ENCODE results near the gene DHFR. TPM values are rescaled to one million over a fixed set of nuclear protein-coding genes. Genes with fewer than 3 reads are reported as not detected.

Gene DHFR
- total RNA-seq, 1 donor from 2014 or later: 14.4 TPM

GRCh38 chr5:80579050-80579449 is 75.7 kb downstream of the DHFR start:
- no peak for FAIRE-seq
- Histone ChIP-seq H2AFZ (ENCODE audit: low read depth, low read length) (no peak overlapping the region), H3K27ac (ENCODE audit: low read depth, low read length) (no peak overlapping the region)

DNA sequence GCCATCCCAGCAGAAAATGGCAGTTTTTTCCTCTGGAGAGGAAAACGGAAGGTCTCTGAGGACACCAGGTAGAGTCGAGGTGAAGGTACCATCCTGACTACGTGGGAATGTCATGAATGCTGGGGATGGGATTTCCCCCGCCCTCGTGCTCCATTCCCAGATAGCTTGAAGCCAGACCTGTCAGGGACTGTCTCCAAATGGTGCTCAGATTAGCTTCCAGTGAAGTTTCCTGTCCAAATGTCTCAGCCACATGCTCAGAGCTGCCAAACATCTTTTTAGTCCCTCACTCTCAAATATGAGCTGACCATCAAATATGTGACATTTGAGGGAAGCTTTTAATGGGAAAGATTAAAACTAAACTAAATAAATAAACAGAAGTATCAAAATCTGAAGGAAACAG is 77.1 kb downstream of the DHFR start:
- H3K4me1 Mint-ChIP-seq (ENCODE audit: low read depth, unreplicated experiment): no peaks in the 10 kb centered on the region
- DNase-seq (ENCODE audit: low read depth) (no peak), FAIRE-seq (no peak)
- no peaks in the 10 kb centered on the region for H3K9me3 ChIP-seq (ENCODE audit: insufficient read depth, low read depth, low read length)
- peaks cover 7% of the 10 kb centered on the region for H3K27me3 ChIP-seq (ENCODE audit: insufficient read depth, low read length)
- H3K9me3 Mint-ChIP-seq (ENCODE audit: unreplicated experiment): peaks cover 9% of the 10 kb centered on the region
- H3K79me2 ChIP-seq (ENCODE audit: insufficient read depth, low read length): no peaks in the 10 kb centered on the region
- H3K4me3 ChIP-seq (ENCODE audit: insufficient read depth, low read depth, low read length): no peak overlapping the region
- no peak overlapping the region for H3K4me2 ChIP-seq (ENCODE audit: low read length)
- H3K4me3 Mint-ChIP-seq (ENCODE audit: unreplicated experiment): no peak overlapping the region
- H3K36me3 ChIP-seq (ENCODE audit: insufficient read depth, low read length): no peaks in the 10 kb centered on the region
- no peak overlapping the region for H3K9ac ChIP-seq (ENCODE audit: low read length)
- TF ChIP-seq EZH2 (IDR thresholded peaks at IDR 0.05; ENCODE audit: insufficient read depth, low read length): no peak
- TF ChIP-seq, protein P1, sequence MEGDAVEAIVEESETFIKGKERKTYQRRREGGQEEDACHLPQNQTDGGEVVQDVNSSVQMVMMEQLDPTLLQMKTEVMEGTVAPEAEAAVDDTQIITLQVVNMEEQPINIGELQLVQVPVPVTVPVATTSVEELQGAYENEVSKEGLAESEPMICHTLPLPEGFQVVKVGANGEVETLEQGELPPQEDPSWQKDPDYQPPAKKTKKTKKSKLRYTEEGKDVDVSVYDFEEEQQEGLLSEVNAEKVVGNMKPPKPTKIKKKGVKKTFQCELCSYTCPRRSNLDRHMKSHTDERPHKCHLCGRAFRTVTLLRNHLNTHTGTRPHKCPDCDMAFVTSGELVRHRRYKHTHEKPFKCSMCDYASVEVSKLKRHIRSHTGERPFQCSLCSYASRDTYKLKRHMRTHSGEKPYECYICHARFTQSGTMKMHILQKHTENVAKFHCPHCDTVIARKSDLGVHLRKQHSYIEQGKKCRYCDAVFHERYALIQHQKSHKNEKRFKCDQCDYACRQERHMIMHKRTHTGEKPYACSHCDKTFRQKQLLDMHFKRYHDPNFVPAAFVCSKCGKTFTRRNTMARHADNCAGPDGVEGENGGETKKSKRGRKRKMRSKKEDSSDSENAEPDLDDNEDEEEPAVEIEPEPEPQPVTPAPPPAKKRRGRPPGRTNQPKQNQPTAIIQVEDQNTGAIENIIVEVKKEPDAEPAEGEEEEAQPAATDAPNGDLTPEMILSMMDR (IDR thresholded peaks at IDR 0.05; ENCODE audit: insufficient read depth, low read depth, low read length): no peak
- H2AFZ ChIP-seq (ENCODE audit: low read depth, low read length): no peak overlapping the region
- no peak overlapping the region for H3K27ac Mint-ChIP-seq (ENCODE audit: unreplicated experiment)
- no peaks in the 10 kb centered on the region for H3K4me1 ChIP-seq (ENCODE audit: insufficient read depth, low read length)
- H4K20me1 ChIP-seq (ENCODE audit: insufficient read depth, low read length): no peaks in the 10 kb centered on the region
- no peaks in the 10 kb centered on the region for H3K36me3 Mint-ChIP-seq (ENCODE audit: low read depth, unreplicated experiment)
- H3K27me3 Mint-ChIP-seq (ENCODE audit: low read depth, unreplicated experiment): peaks cover 17% of the 10 kb centered on the region
- no peak overlapping the region for H3K27ac ChIP-seq (ENCODE audit: low read depth, low read length)

More at GRCh38 chr5:80579050-80579449, 75.7 kb downstream of the DHFR start:
- Histone ChIP-seq H3K4me2 (ENCODE audit: low read length) (no peak overlapping the region), H3K27me3 (ENCODE audit: insufficient read depth, low read length) (peaks cover 7% of the 10 kb centered on the region), H3K9ac (ENCODE audit: low read length) (no peak overlapping the region), H4K20me1 (ENCODE audit: insufficient read depth, low read length) (no peaks in the 10 kb centered on the region), H3K79me2 (ENCODE audit: insufficient read depth, low read length) (no peaks in the 10 kb centered on the region), H3K9me3 (ENCODE audit: insufficient read depth, low read depth, low read length) (no peaks in the 10 kb centered on the region), H3K4me3 (ENCODE audit: insufficient read depth, low read depth, low read length) (no peak overlapping the region), H3K4me1 (ENCODE audit: insufficient read depth, low read length) (no peaks in the 10 kb centered on the region), H3K36me3 (ENCODE audit: insufficient read depth, low read length) (no peaks in the 10 kb centered on the region)
- peaks cover 9% of the 10 kb centered on the region for H3K27me3 Mint-ChIP-seq (ENCODE audit: low read depth, unreplicated experiment)
- H3K9me3 Mint-ChIP-seq (ENCODE audit: unreplicated experiment): peaks cover 3% of the 10 kb centered on the region
- no peak for DNase-seq (ENCODE audit: low read depth)
- no peak overlapping the region for H3K4me3 Mint-ChIP-seq (ENCODE audit: unreplicated experiment)
- H3K36me3 Mint-ChIP-seq (ENCODE audit: low read depth, unreplicated experiment): no peaks in the 10 kb centered on the region
- TF ChIP-seq, protein P1 (IDR thresholded peaks at IDR 0.05; ENCODE audit: insufficient read depth, low read depth, low read length): no peak
- TF ChIP-seq EZH2 (IDR thresholded peaks at IDR 0.05; ENCODE audit: insufficient read depth, low read length): no peak
- no peak overlapping the region for H3K27ac Mint-ChIP-seq (ENCODE audit: unreplicated experiment)
- H3K4me1 Mint-ChIP-seq (ENCODE audit: low read depth, unreplicated experiment): no peaks in the 10 kb centered on the region

- peaks cover 9% of the 10 kb centered on the region for H3K9me3 Mint-ChIP-seq (ENCODE audit: unreplicated experiment)
Observed at GRCh38 chr5:80576383-80576782, 78.4 kb downstream of the DHFR start.

More at GRCh38 chr5:80576383-80576782, 78.4 kb downstream of the DHFR start:
- Histone ChIP-seq H3K27me3 (ENCODE audit: insufficient read depth, low read length) (peaks cover 7% of the 10 kb centered on the region), H3K4me1 (ENCODE audit: insufficient read depth, low read length) (no peaks in the 10 kb centered on the region), H3K36me3 (ENCODE audit: insufficient read depth, low read length) (no peaks in the 10 kb centered on the region), H2AFZ (ENCODE audit: low read depth, low read length) (no peak overlapping the region), H3K4me2 (ENCODE audit: low read length) (no peak overlapping the region), H4K20me1 (ENCODE audit: insufficient read depth, low read length) (no peaks in the 10 kb centered on the region), H3K9ac (ENCODE audit: low read length) (no peak overlapping the region), H3K9me3 (ENCODE audit: insufficient read depth, low read depth, low read length) (no peaks in the 10 kb centered on the region), H3K4me3 (ENCODE audit: insufficient read depth, low read depth, low read length) (no peak overlapping the region), H3K79me2 (ENCODE audit: insufficient read depth, low read length) (no peaks in the 10 kb centered on the region), H3K27ac (ENCODE audit: low read depth, low read length) (no peak overlapping the region)
- no peak for TF ChIP-seq EZH2 (IDR thresholded peaks at IDR 0.05; ENCODE audit: insufficient read depth, low read length)
- TF ChIP-seq, protein P1 (IDR thresholded peaks at IDR 0.05; ENCODE audit: insufficient read depth, low read depth, low read length): no peak
- Mint-ChIP-seq H3K27ac (ENCODE audit: unreplicated experiment) (no peak overlapping the region), H3K27me3 (ENCODE audit: low read depth, unreplicated experiment) (peaks cover 28% of the 10 kb centered on the region), H3K4me1 (ENCODE audit: low read depth, unreplicated experiment) (no peaks in the 10 kb centered on the region), H3K36me3 (ENCODE audit: low read depth, unreplicated experiment) (no peaks in the 10 kb centered on the region), H3K4me3 (ENCODE audit: unreplicated experiment) (no peak overlapping the region)
- DNase-seq (ENCODE audit: low read depth): no peak
- no peak for FAIRE-seq

All from astrocyte (in vitro differentiated cells and primary cell).